Neural cell (in vitro differentiated cells): ENCODE measurements around the gene KDM4B. TPM values are rescaled to one million over a fixed set of nuclear protein-coding genes. Genes with fewer than 3 reads are reported as not detected.
"Not testable (repeated sequence)": the region's sequence is repeated elsewhere in the genome, so short reads cannot be mapped to it uniquely, and the experiment has no call there.

Experiments
- H2AFZ ChIP-seq: fragments of 200-600, 300-800 bp; sonication (generic), shearing (Covaris generic); 2 replicates; pipeline ENCODE4 v1.6.0; 2014; ENCODE audit warnings: low read depth, mild to moderate bottlenecking, antibody characterized with exemption, low read length, moderate library complexity
- H3F3A ChIP-seq: fragments of 200-600 bp; shearing (Covaris generic); 2 replicates; pipeline ENCODE4 v1.6.1; 2016; ENCODE audit warnings: mild to moderate bottlenecking, moderate library complexity, mixed read lengths, antibody characterized with exemption, low read length; ENCODE audit not compliant: insufficient read depth, poor library complexity, severe bottlenecking
- H3K27ac ChIP-seq: fragments of 200-600, 300-800 bp; sonication (generic), shearing (Covaris generic); 2 replicates; pipeline ENCODE4 v1.5.1; 2014; ENCODE audit warnings: mild to moderate bottlenecking, low read length, moderate library complexity
- H3K27me3 ChIP-seq: fragments of 300-800, 200-600 bp; sonication (generic), shearing (Covaris generic); 2 replicates; pipeline ENCODE4 v1.6.0; 2014; ENCODE audit warnings: mild to moderate bottlenecking, low read depth, low read length, moderate library complexity; ENCODE audit not compliant: insufficient read depth
- H3K36me3 ChIP-seq: fragments of 300-800, 200-600 bp; sonication (generic), shearing (Covaris generic); 2 replicates; pipeline ENCODE4 v1.5.1; 2014; ENCODE audit warnings: mild to moderate bottlenecking, antibody characterized with exemption, low read length, moderate library complexity; ENCODE audit not compliant: insufficient read depth
- H3K4me2 ChIP-seq: fragments of 300-800, 200-600 bp; sonication (generic), shearing (Covaris generic); 2 replicates; pipeline ENCODE4 v1.6.0; 2014; ENCODE audit warnings: mild to moderate bottlenecking, low read length
- H3K4me3 ChIP-seq: fragments of 300-800, 200-600 bp; sonication (generic), shearing (Covaris generic); 2 replicates; pipeline ENCODE4 v1.5.1; 2014; ENCODE audit warnings: mild to moderate bottlenecking, low read length, moderate library complexity
- H3K79me2 ChIP-seq: fragments of 200-600 bp; shearing (Covaris generic); replicated peaks from 2 replicates; pipeline ENCODE4 v1.6.0; 2014; ENCODE audit warnings: mild to moderate bottlenecking, low read length, moderate library complexity; ENCODE audit not compliant: insufficient read depth
- H3K9ac ChIP-seq: fragments of 300-800, 200-600 bp; sonication (generic), shearing (Covaris generic); 2 replicates; pipeline ENCODE4 v1.6.1; 2016; ENCODE audit warnings: mild to moderate bottlenecking, low read length, mixed read lengths
- H3K9me2 ChIP-seq: fragments of 200-600 bp; shearing (Covaris generic); 2 replicates; pipeline ENCODE4 v1.6.1; 2016; ENCODE audit warnings: mild to moderate bottlenecking, low read length, mixed read lengths; ENCODE audit not compliant: insufficient read depth
- H3K9me3 ChIP-seq: fragments of 200-600, 300-800 bp; sonication (generic), shearing (Covaris generic); 2 replicates; pipeline ENCODE4 v1.6.1; 2016; ENCODE audit warnings: mild to moderate bottlenecking, mixed run types, low read length, moderate library complexity, mixed read lengths
- H4K20me1 ChIP-seq: fragments of 200-600 bp; shearing (Covaris generic); 2 replicates; pipeline ENCODE4 v1.6.1; 2016; ENCODE audit warnings: mild to moderate bottlenecking, mixed run types; ENCODE audit not compliant: insufficient read depth
- EP300 ChIP-seq: fragments of 450-650 bp; conservative IDR thresholded peaks from 2 replicates; pipeline ENCODE4 v1.6.1; 2014; ENCODE audit warnings: antibody characterized with exemption, mild to moderate bottlenecking, moderate library complexity; ENCODE audit not compliant: poor library complexity, severe bottlenecking
- EZH2 ChIP-seq: fragments of 200-600, 300-800 bp; shearing (Covaris generic), sonication (generic); IDR thresholded peaks from 2 replicates; pipeline ENCODE4 v1.6.1; 2014; ENCODE audit warnings: antibody characterized with exemption, low read length, borderline replicate concordance, mild to moderate bottlenecking; ENCODE audit not compliant: insufficient read depth, poor library complexity, severe bottlenecking
- MXI1 ChIP-seq: fragments of 450-650 bp; conservative IDR thresholded peaks from 2 replicates; pipeline ENCODE4 v1.6.1; 2014; ENCODE audit warnings: antibody characterized with exemption, mild to moderate bottlenecking; ENCODE audit not compliant: poor library complexity, severe bottlenecking
- POLR2AphosphoS5 ChIP-seq: IDR thresholded peaks from 2 replicates; pipeline ENCODE4 v1.6.1; 2012
- RAD21 ChIP-seq: fragments of 450-650 bp; conservative IDR thresholded peaks from 2 replicates; pipeline ENCODE4 v1.6.1; 2014; ENCODE audit warnings: antibody characterized with exemption, mild to moderate bottlenecking, moderate library complexity
- SMC3 ChIP-seq: fragments of 450-650 bp; conservative IDR thresholded peaks from 2 replicates; pipeline ENCODE4 v1.6.1; 2014; ENCODE audit warnings: antibody characterized with exemption, mild to moderate bottlenecking, moderate library complexity; ENCODE audit not compliant: poor library complexity
- TAF1 ChIP-seq: IDR thresholded peaks from 2 replicates; pipeline ENCODE4 v1.6.1; 2012; ENCODE audit warnings: low read depth
- polyA plus RNA-seq: library from polyadenylated mRNA; depleted of rRNA; stranded (reverse); fragments of >200 nt; gene quantifications from 2 replicates; pipeline ENCODE4 v1.2.3, GENCODE V29; 2014
- TF ChIP-seq, protein P1 (sequence below): IDR thresholded peaks from 2 replicates; pipeline ENCODE4 v1.6.1; 2012; ENCODE audit warnings: borderline replicate concordance
- TF ChIP-seq, protein P2 (sequence below): fragments of 450-650 bp; IDR thresholded peaks from 2 replicates; pipeline ENCODE4 v1.5.1; 2014; ENCODE audit warnings: antibody characterized with exemption, mild to moderate bottlenecking, moderate library complexity; ENCODE audit not compliant: poor library complexity, severe bottlenecking

KDM4B gene
- polyA plus RNA-seq, 1 donor from 2014 or later: 19.1 TPM

DNA sequence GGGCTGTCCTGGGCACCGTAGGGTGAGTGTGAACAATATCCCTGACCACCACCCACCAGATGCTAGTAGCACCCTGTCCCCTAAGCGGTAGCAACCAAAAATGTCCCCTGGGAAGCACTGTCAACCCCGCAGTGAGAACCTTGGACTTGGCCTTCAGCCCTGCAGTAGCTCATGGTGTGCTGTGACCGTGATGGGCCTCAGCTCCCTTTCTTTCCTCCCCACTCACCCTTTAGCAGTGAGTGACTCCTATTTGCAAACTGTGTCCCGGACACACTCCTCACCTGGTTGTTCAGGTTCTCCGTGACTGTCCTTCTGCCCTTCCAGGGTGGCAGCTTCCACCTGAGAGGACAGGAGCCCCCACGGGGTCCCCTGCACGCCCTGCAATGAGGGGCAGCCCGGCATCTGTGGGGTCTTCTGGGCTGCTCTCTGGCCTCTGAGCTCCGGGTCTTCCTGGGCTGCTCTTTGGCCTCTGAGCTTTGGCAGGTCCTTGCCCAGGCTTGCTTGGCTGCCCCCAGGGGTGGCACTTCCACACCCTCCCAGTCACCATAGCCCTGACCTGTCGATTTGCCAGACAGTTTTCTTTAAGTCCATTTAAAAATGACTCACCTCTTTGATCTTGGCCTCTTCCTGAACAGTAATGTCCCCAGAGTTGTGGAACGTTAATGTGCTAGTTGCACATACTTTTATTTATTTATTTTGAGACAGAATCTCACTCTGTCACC, 3.8 kb downstream of the KDM4B start:
- no peaks in the 10 kb centered on the region for H3K9me3 ChIP-seq
- no peak overlapping the region for H3K27ac ChIP-seq
- H3K4me3 ChIP-seq: no peak overlapping the region
- peaks cover 15% of the 10 kb centered on the region for H4K20me1 ChIP-seq
- H3K9ac ChIP-seq: no peak overlapping the region
- no peak overlapping the region for H3K4me2 ChIP-seq
- H3F3A ChIP-seq: no peaks in the 10 kb centered on the region
- H3K79me2 ChIP-seq: peaks cover 66% of the 10 kb centered on the region
- no peaks in the 10 kb centered on the region for H3K9me2 ChIP-seq
- no peak overlapping the region for H2AFZ ChIP-seq
- H3K36me3 ChIP-seq: no peaks in the 10 kb centered on the region
- TF ChIP-seq RAD21 (no peak), POLR2AphosphoS5 (no peak), TAF1 (no peak), EZH2 (no peak), EP300 (no peak), MXI1 (no peak), SMC3 (no peak)
- TF ChIP-seq, protein P1, sequence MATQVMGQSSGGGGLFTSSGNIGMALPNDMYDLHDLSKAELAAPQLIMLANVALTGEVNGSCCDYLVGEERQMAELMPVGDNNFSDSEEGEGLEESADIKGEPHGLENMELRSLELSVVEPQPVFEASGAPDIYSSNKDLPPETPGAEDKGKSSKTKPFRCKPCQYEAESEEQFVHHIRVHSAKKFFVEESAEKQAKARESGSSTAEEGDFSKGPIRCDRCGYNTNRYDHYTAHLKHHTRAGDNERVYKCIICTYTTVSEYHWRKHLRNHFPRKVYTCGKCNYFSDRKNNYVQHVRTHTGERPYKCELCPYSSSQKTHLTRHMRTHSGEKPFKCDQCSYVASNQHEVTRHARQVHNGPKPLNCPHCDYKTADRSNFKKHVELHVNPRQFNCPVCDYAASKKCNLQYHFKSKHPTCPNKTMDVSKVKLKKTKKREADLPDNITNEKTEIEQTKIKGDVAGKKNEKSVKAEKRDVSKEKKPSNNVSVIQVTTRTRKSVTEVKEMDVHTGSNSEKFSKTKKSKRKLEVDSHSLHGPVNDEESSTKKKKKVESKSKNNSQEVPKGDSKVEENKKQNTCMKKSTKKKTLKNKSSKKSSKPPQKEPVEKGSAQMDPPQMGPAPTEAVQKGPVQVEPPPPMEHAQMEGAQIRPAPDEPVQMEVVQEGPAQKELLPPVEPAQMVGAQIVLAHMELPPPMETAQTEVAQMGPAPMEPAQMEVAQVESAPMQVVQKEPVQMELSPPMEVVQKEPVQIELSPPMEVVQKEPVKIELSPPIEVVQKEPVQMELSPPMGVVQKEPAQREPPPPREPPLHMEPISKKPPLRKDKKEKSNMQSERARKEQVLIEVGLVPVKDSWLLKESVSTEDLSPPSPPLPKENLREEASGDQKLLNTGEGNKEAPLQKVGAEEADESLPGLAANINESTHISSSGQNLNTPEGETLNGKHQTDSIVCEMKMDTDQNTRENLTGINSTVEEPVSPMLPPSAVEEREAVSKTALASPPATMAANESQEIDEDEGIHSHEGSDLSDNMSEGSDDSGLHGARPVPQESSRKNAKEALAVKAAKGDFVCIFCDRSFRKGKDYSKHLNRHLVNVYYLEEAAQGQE: no peak
- TF ChIP-seq, protein P2, sequence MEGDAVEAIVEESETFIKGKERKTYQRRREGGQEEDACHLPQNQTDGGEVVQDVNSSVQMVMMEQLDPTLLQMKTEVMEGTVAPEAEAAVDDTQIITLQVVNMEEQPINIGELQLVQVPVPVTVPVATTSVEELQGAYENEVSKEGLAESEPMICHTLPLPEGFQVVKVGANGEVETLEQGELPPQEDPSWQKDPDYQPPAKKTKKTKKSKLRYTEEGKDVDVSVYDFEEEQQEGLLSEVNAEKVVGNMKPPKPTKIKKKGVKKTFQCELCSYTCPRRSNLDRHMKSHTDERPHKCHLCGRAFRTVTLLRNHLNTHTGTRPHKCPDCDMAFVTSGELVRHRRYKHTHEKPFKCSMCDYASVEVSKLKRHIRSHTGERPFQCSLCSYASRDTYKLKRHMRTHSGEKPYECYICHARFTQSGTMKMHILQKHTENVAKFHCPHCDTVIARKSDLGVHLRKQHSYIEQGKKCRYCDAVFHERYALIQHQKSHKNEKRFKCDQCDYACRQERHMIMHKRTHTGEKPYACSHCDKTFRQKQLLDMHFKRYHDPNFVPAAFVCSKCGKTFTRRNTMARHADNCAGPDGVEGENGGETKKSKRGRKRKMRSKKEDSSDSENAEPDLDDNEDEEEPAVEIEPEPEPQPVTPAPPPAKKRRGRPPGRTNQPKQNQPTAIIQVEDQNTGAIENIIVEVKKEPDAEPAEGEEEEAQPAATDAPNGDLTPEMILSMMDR: no peak
- H3K27me3 ChIP-seq: no peaks in the 10 kb centered on the region

DNA sequence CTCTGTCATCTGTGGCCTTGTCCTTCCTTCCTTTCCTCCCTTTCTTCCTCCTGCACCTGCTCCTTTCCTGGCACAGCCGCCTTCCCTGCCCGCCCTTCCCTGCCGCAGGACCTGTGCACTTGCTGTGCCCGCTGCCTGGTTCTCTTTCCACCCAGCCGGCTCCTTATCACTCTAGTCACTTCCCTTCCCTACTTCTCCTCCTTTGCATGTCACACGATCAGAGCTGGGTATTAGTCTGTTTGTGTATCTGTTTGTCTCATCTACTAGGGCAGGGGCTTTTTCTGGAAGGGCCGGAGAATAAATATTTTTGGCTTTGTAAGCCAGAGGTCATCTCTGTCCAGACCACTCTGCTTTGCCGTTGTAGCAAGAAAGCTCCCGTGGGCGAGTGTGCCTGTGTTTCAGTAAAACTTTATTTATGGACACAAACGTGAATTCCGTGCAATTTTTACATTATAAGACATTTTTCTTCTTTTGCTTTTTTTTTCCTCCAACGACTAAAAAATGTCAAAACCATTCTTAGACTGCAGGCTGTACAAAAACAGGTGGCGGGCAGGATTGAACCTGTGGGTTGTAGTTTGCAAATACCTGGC, 6.1 kb downstream of the KDM4B start:
- no peak for TF ChIP-seq TAF1
- TF ChIP-seq, protein P1: no peak
- TF ChIP-seq SMC3: no peak
- TF ChIP-seq, protein P2: no peak
- no peak for TF ChIP-seq POLR2AphosphoS5
- TF ChIP-seq RAD21: no peak
- no peak for TF ChIP-seq EZH2
- no peak for TF ChIP-seq EP300
- no peak for TF ChIP-seq MXI1
- Histone ChIP-seq H3K4me3 (no peak overlapping the region), H3K9ac (no peak overlapping the region), H3K9me2 (no peaks in the 10 kb centered on the region), H3K4me2 (no peak overlapping the region), H3F3A (no peaks in the 10 kb centered on the region), H3K27me3 (no peaks in the 10 kb centered on the region), H2AFZ (no peak overlapping the region), H3K9me3 (no peaks in the 10 kb centered on the region), H3K27ac (no peak overlapping the region), H3K36me3 (no peaks in the 10 kb centered on the region), H4K20me1 (peaks cover 15% of the 10 kb centered on the region), H3K79me2 (peaks cover 77% of the 10 kb centered on the region)

GRCh38 chr19:4975601-4976000, 6.7 kb downstream of the KDM4B start:
- H3K9me2 ChIP-seq, H3F3A ChIP-seq, H3K4me2 ChIP-seq, H2AFZ ChIP-seq, H3K27me3 ChIP-seq, H3K9ac ChIP-seq, H3K4me3 ChIP-seq, H3K36me3 ChIP-seq, H3K27ac ChIP-seq, H3K9me3 ChIP-seq: not testable (repeated sequence)
- peaks cover 77% of the 10 kb centered on the region for H3K79me2 ChIP-seq
- peaks cover 15% of the 10 kb centered on the region for H4K20me1 ChIP-seq
